ENCODE results near the gene POLR3F.

GRCh38 chr20:18428490-18429173 lies 38.6 kb upstream of the POLR3F start:
- TF ChIP-seq CTCF (IDR thresholded peaks at IDR 0.05; ENCODE audit: insufficient read depth, low read length, poor library complexity, severe bottlenecking) = no peak
- TF ChIP-seq EZH2phosphoT487 (conservative IDR thresholded peaks at IDR 0.05; ENCODE audit: low read length) = no peak
